Right kidney (tissue), 9 donors: ENCODE data around the gene VPS4B.
A peak's percentile ranks its signal among the peaks of the same experiment; 100 is the strongest.
"Not testable (repeated sequence)": the region's sequence is repeated elsewhere in the genome, so short reads cannot be mapped to it uniquely, and the experiment has no call there.

ENCODE experiments used
- DNase-seq: peaks from one replicate; pipeline ENCODE4 v3.0.0-alpha.2; 2016
- long read RNA-seq, 8 donors: transcript quantifications; one replicate each; lab custom pipeline, GENCODE V29; 2026

Gene VPS4B
- long read RNA-seq, donor 1, transcript VPS4B-201 (11 exons, 3,324 nt): major isoform, 9 of 10 reads
- long read RNA-seq, donor 1, partial matches to known transcripts: 0 of 10 reads
- long read RNA-seq, donor 1, other reads (novel, unspliced or antisense): 0 of 10 reads
- long read RNA-seq, donor 2, transcript VPS4B-201 (11 exons, 3,324 nt): major isoform, 7 of 15 reads
- long read RNA-seq, donor 2, partial matches to known transcripts: 6 of 15 reads
- long read RNA-seq, donor 2, other reads (novel, unspliced or antisense): 0 of 15 reads
- long read RNA-seq, donor 3, transcript VPS4B-201 (11 exons, 3,324 nt): major isoform, 9 of 18 reads
- long read RNA-seq, donor 3, partial matches to known transcripts: 7 of 18 reads
- long read RNA-seq, donor 3, other reads (novel, unspliced or antisense): 0 of 18 reads
- long read RNA-seq, donor 4, partial matches to known transcripts: 19 of 24 reads
- long read RNA-seq, donor 4, other reads (novel, unspliced or antisense): 0 of 24 reads
- long read RNA-seq, donor 5, transcript VPS4B-201 (11 exons, 3,324 nt): major isoform, 13 of 20 reads
- long read RNA-seq, donor 5, partial matches to known transcripts: 7 of 20 reads
- long read RNA-seq, donor 5, other reads (novel, unspliced or antisense): 0 of 20 reads
- long read RNA-seq, donor 6, transcript VPS4B-201 (11 exons, 3,324 nt): major isoform, 11 of 23 reads
- long read RNA-seq, donor 6, partial matches to known transcripts: 10 of 23 reads
- long read RNA-seq, donor 6, other reads (novel, unspliced or antisense): 0 of 23 reads
- long read RNA-seq, donor 7: 0 reads
- long read RNA-seq, donor 8, transcript VPS4B-201 (11 exons, 3,324 nt): major isoform, 6 of 19 reads
- long read RNA-seq, donor 8, partial matches to known transcripts: 10 of 19 reads
- long read RNA-seq, donor 8, other reads (novel, unspliced or antisense): 0 of 19 reads

GRCh38 chr18:63422087-63422863, at the start of gene VPS4B:
TSS of gene VPS4B (minus strand) at chr18:63422476. CDS start at chr18:63422259, 217 bp downstream.
- DNase-seq: peak; percentile 95

GRCh38 chr18:63470751-63471150, 48.5 kb upstream of the VPS4B start:
- DNase-seq: no peak

GRCh38 chr18:63468575-63468974, 46.3 kb upstream of the VPS4B start:
- DNase-seq: no peak

GRCh38 chr18:63467699-63468098, 45.4 kb upstream of the VPS4B start:
- no peak for DNase-seq

GRCh38 chr18:63465059-63465458, 42.8 kb upstream of the VPS4B start:
- DNase-seq: no peak

- no peak for DNase-seq
Measured at GRCh38 chr18:63464434-63464833, 42.2 kb upstream of the VPS4B start.

- no peak for DNase-seq
Measured at GRCh38 chr18:63460414-63460813, 38.1 kb upstream of the VPS4B start.

- DNase-seq: no peak
Measured at GRCh38 chr18:63457977-63458376, 35.7 kb upstream of the VPS4B start.

GRCh38 chr18:63454497-63454896, 32.2 kb upstream of the VPS4B start:
- no peak for DNase-seq

- DNase-seq: not testable (repeated sequence)
Measured at GRCh38 chr18:63452751-63453150, 30.5 kb upstream of the VPS4B start.

GRCh38 chr18:63451799-63452660, 29.8 kb upstream of the VPS4B start:
- peak; percentile 31 for DNase-seq

GRCh38 chr18:63449426-63449825, 27.1 kb upstream of the VPS4B start:
- DNase-seq: no peak

- no peak for DNase-seq
Measured at GRCh38 chr18:63447066-63447465, 24.8 kb upstream of the VPS4B start.

- DNase-seq: no peak
Measured at GRCh38 chr18:63446266-63446665, 24.0 kb upstream of the VPS4B start.

- no peak for DNase-seq
Measured at GRCh38 chr18:63445037-63445436, 22.8 kb upstream of the VPS4B start.

- DNase-seq: no peak
Measured at GRCh38 chr18:63444580-63444979, 22.3 kb upstream of the VPS4B start.

- no peak for DNase-seq
Measured at GRCh38 chr18:63443829-63444228, 21.6 kb upstream of the VPS4B start.

GRCh38 chr18:63440881-63441280, 18.6 kb upstream of the VPS4B start:
- no peak for DNase-seq

GRCh38 chr18:63440219-63440618, 17.9 kb upstream of the VPS4B start:
- no peak for DNase-seq

GRCh38 chr18:63439334-63439733, 17.1 kb upstream of the VPS4B start:
- no peak for DNase-seq

GRCh38 chr18:63438181-63438580, 15.9 kb upstream of the VPS4B start:
- no peak for DNase-seq
